Mesendoderm (in vitro differentiated cells): Measurements from ENCODE around the gene AGL.

ENCODE experiments used
- DNase-seq: peaks from one replicate; pipeline ENCODE4 v3.0.0; 2013
- H2AK5ac ChIP-seq: 2 replicates; pipeline ENCODE4 v1.6.1; 2013; ENCODE audit warnings: low read length, inconsistent platforms
- H2BK120ac ChIP-seq: 2 replicates; pipeline ENCODE4 v1.6.1; 2013; ENCODE audit warnings: low read depth, mild to moderate bottlenecking, low read length, moderate library complexity, mixed read lengths
- H2BK15ac ChIP-seq: replicated peaks from 2 replicates; pipeline ENCODE4 v1.6.1; 2013; ENCODE audit warnings: low read depth, mild to moderate bottlenecking, moderate library complexity
- H2BK5ac ChIP-seq: 2 replicates; pipeline ENCODE4 v1.6.1; 2013; ENCODE audit warnings: low read length, inconsistent platforms
- H3K18ac ChIP-seq: 2 replicates; pipeline ENCODE4 v1.6.1; 2013; ENCODE audit warnings: mild to moderate bottlenecking, low read length, mixed read lengths
- H3K23ac ChIP-seq: one replicate; pipeline ENCODE4 v1.6.1; 2013; ENCODE audit warnings: low read length
- H3K27ac ChIP-seq: 2 replicates; pipeline ENCODE4 v1.5.1; 2013; ENCODE audit warnings: low read depth, mild to moderate bottlenecking, inconsistent platforms, low read length, moderate library complexity
- H3K27me3 ChIP-seq: 2 replicates; pipeline ENCODE4 v1.6.1; 2013; ENCODE audit warnings: low read length, control low read depth, mild to moderate bottlenecking, inconsistent platforms; ENCODE audit not compliant: insufficient read depth, poor library complexity
- H3K36me3 ChIP-seq: 2 replicates; pipeline ENCODE4 v1.6.1; 2013; ENCODE audit warnings: low read length, inconsistent platforms; ENCODE audit not compliant: control insufficient read depth, insufficient read depth
- H3K4ac ChIP-seq: one replicate; pipeline ENCODE4 v1.6.1; 2013; ENCODE audit warnings: low read depth, mild to moderate bottlenecking, low read length, moderate library complexity
- H3K4me1 ChIP-seq: 2 replicates; pipeline ENCODE4 v1.6.1; 2013; ENCODE audit warnings: low read depth, low read length, inconsistent platforms; ENCODE audit not compliant: control insufficient read depth
- H3K4me2 ChIP-seq: 2 replicates; pipeline ENCODE4 v1.6.1; 2013; ENCODE audit warnings: low read length
- H3K4me3 ChIP-seq: 2 replicates; pipeline ENCODE4 v1.5.1; 2013; ENCODE audit warnings: mild to moderate bottlenecking, low read length
- H3K56ac ChIP-seq: one replicate; pipeline ENCODE4 v1.6.1; 2013; ENCODE audit warnings: low read length
- H3K79me1 ChIP-seq: 2 replicates; pipeline ENCODE4 v1.6.1; 2013; ENCODE audit warnings: low read length, inconsistent platforms
- H3K79me2 ChIP-seq: 2 replicates; pipeline ENCODE4 v1.6.1; 2013; ENCODE audit warnings: mild to moderate bottlenecking, low read length; ENCODE audit not compliant: control insufficient read depth, insufficient read depth
- H3K9ac ChIP-seq: 2 replicates; pipeline ENCODE4 v1.6.1; 2013; ENCODE audit warnings: low read length, inconsistent platforms
- H4K5ac ChIP-seq: one replicate; pipeline ENCODE4 v1.6.1; 2013; ENCODE audit warnings: low read length
- H4K8ac ChIP-seq: one replicate; pipeline ENCODE4 v1.6.1; 2013; ENCODE audit warnings: low read depth, mild to moderate bottlenecking, control low read depth, low read length, moderate library complexity
- WGBS: extraction: QIAGEN DNeasy Blood & Tissue Kit; methylation state at CpG from one replicate; pipeline ENCODE4 v1.1.7; 2013; ENCODE audit warnings: low lambda C conversion rate, missing lambda C conversion rate; ENCODE audit not compliant: insufficient coverage; ENCODE audit errors: extremely low coverage; 5-methylcytosine and 5-hydroxymethylcytosine counted together

Gene AGL

GRCh38 chr1:99811747-99812146 lies 38.4 kb upstream of the AGL start:
- Histone ChIP-seq H3K9ac (no peak overlapping the region), H2BK15ac (no peak overlapping the region), H3K18ac (no peak overlapping the region), H3K27me3 (no peaks in the 10 kb centered on the region), H3K4me3 (no peak overlapping the region), H3K56ac (no peak overlapping the region), H3K79me2 (no peaks in the 10 kb centered on the region), H2BK120ac (no peak overlapping the region), H3K4me1 (peaks cover 3% of the 10 kb centered on the region), H3K23ac (no peak overlapping the region), H3K36me3 (no peaks in the 10 kb centered on the region), H4K8ac (no peak overlapping the region), H3K79me1 (no peaks in the 10 kb centered on the region), H3K4ac (no peak overlapping the region), H3K4me2 (no peak overlapping the region), H2BK5ac (no peak overlapping the region), H2AK5ac (no peak overlapping the region), H4K5ac (no peak overlapping the region), H3K27ac (no peak overlapping the region)
- no peak for DNase-seq
- no CpG with 5 or more reads among the region's 1 CpG for WGBS

DNA sequence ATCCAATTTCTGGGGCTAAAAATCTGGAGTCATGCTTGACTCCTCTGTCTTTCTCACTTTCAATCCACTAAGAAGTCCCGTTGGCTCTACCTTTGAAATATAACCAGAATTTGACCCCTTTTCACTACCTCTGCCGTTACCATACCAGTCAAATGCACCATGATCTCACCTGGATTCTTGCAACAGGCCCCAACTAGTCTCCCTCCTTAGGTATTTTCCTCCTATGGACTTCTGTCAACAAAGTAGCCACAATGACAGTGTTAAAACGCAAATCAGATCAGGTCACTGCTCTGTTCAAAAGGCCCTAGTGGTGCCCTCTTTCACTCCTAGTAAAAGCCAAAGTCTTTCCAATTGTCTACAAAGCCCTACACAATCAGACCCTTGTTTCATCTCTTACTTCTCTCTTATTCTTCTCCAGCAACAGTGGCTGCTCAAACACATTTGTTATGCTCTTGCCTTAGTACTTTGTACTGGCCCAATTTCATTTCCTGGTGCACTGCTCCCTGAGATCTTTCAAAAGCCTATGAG lies 35.7 kb upstream of the AGL start:
- Histone ChIP-seq H3K79me1 (no peaks in the 10 kb centered on the region), H4K5ac (no peak overlapping the region), H2AK5ac (no peak overlapping the region), H2BK5ac (no peak overlapping the region), H3K27ac (no peak overlapping the region), H3K27me3 (no peaks in the 10 kb centered on the region), H3K4me1 (no peaks in the 10 kb centered on the region), H3K18ac (no peak overlapping the region), H3K36me3 (no peaks in the 10 kb centered on the region), H3K56ac (no peak overlapping the region), H3K79me2 (no peaks in the 10 kb centered on the region), H3K9ac (no peak overlapping the region), H3K4me3 (no peak overlapping the region), H2BK15ac (no peak overlapping the region), H2BK120ac (no peak overlapping the region), H3K4ac (no peak overlapping the region), H4K8ac (no peak overlapping the region), H3K23ac (no peak overlapping the region), H3K4me2 (no peak overlapping the region)
- no CpG with 5 or more reads among the region's 3 CpGs for WGBS
- DNase-seq: no peak

GRCh38 chr1:99816656-99817055 lies 33.5 kb upstream of the AGL start:
- H3K4me2 ChIP-seq: no peak overlapping the region
- no peak overlapping the region for H3K23ac ChIP-seq
- H4K8ac ChIP-seq: no peak overlapping the region
- no peaks in the 10 kb centered on the region for H3K36me3 ChIP-seq
- no peak overlapping the region for H2BK5ac ChIP-seq
- H4K5ac ChIP-seq: no peak overlapping the region
- no peak overlapping the region for H2AK5ac ChIP-seq
- H3K9ac ChIP-seq: no peak overlapping the region
- DNase-seq: no peak
- no peak overlapping the region for H3K4ac ChIP-seq
- no peak overlapping the region for H2BK15ac ChIP-seq
- no peak overlapping the region for H3K4me3 ChIP-seq
- no peaks in the 10 kb centered on the region for H3K79me1 ChIP-seq
- no peak overlapping the region for H3K18ac ChIP-seq
- H3K56ac ChIP-seq: no peak overlapping the region
- no peaks in the 10 kb centered on the region for H3K79me2 ChIP-seq
- no CpG with 5 or more reads among the region's 8 CpGs for WGBS
- H3K27me3 ChIP-seq: no peaks in the 10 kb centered on the region
- no peak overlapping the region for H3K27ac ChIP-seq
- no peaks in the 10 kb centered on the region for H3K4me1 ChIP-seq
- no peak overlapping the region for H2BK120ac ChIP-seq

DNA sequence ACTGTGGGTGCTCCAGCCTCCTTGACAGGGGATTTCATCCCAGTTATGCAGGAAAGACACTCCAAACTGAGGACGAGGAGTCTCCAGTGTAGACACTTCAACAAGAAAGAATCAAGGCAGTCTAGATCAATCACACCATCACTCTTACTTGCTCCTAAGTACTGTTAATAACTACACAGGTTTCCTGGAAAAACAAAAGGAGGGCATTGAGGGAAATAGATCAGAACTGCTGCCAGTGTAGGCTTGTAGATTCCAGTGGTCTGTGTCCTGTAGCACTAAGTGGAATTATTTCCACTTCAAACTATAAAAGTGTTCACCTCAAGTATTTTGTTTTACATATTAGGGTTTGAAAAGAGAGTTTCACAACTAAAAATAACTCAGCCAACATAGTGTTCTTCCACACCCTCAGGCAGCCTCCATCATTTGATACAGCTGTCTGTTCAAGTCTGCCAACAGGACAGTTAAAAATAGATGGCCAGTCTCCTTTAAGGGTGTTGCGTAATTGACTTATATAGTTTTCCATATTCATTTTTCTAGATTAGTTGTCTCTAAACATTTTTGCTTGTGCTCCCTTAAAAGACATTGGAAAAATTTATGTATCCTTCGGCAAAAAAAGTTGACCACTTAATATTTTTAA lies 32.0 kb upstream of the AGL start:
- Histone ChIP-seq H3K79me2 (no peaks in the 10 kb centered on the region), H3K9ac (no peak overlapping the region), H3K4me2 (no peak overlapping the region), H2BK5ac (no peak overlapping the region), H3K56ac (no peak overlapping the region), H2BK120ac (no peak overlapping the region), H3K36me3 (no peaks in the 10 kb centered on the region), H2BK15ac (no peak overlapping the region), H2AK5ac (no peak overlapping the region), H3K18ac (no peak overlapping the region), H4K8ac (no peak overlapping the region), H3K27ac (no peak overlapping the region), H3K4me3 (no peak overlapping the region), H3K4ac (no peak overlapping the region), H4K5ac (no peak overlapping the region), H3K79me1 (no peaks in the 10 kb centered on the region), H3K23ac (no peak overlapping the region), H3K27me3 (no peaks in the 10 kb centered on the region), H3K4me1 (no peaks in the 10 kb centered on the region)
- WGBS: no CpG with 5 or more reads among the region's 3 CpGs
- DNase-seq: no peak

DNA sequence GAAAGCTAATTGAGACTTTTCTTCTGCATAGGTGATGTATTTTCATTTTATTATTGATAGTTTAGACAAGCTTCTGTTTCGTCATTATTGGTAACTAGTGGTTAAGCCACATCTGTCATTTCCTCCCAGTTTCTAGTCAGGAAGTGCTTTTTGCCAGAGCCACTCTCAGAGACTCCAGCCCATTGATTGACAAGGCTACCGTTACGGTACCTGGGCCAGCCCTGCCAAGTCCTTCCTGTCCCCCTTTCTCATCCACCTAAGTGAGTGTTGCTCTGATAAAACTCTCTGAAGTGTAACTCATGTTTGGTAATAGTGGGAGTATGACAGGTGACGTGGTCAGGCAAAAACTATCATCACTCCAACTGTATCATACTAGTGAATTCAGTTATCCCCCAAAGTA lies 29.6 kb upstream of the AGL start:
- Histone ChIP-seq H3K23ac (no peak overlapping the region), H3K27me3 (no peaks in the 10 kb centered on the region), H3K27ac (no peak overlapping the region), H2AK5ac (no peak overlapping the region), H3K79me2 (no peaks in the 10 kb centered on the region), H3K18ac (no peak overlapping the region), H3K56ac (no peak overlapping the region), H3K4me1 (no peaks in the 10 kb centered on the region), H2BK5ac (no peak overlapping the region), H4K5ac (no peak overlapping the region), H3K9ac (no peak overlapping the region), H2BK15ac (no peak overlapping the region), H4K8ac (no peak overlapping the region), H3K4me2 (no peak overlapping the region), H3K36me3 (no peaks in the 10 kb centered on the region), H3K4me3 (no peak overlapping the region), H2BK120ac (no peak overlapping the region), H3K4ac (no peak overlapping the region), H3K79me1 (no peaks in the 10 kb centered on the region)
- no CpG with 5 or more reads among the region's 4 CpGs for WGBS
- DNase-seq: no peak

DNA sequence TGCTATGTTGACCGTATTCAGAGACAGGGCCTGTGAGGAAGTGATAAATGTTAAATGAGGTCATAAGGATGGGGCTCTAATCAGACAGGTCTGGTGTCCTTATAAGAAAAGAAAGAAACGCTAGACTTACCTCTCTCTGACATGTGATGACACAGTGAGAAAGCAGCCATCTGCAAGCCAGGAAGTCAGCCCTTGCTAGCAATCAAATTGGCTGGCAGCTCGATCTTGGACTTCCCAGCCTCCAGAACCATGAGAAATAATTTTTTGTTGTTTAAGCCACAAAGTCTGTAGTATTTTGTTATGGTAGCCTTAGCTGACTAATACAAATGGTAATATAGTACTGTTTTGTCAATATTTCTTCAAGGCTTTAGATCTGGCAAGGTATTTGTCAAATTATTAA lies 25.1 kb upstream of the AGL start:
- Histone ChIP-seq H3K27me3 (no peaks in the 10 kb centered on the region), H2BK120ac (no peak overlapping the region), H4K8ac (no peak overlapping the region), H3K18ac (no peak overlapping the region), H4K5ac (no peak overlapping the region), H3K23ac (no peak overlapping the region), H3K79me1 (no peaks in the 10 kb centered on the region), H2BK5ac (no peak overlapping the region), H3K36me3 (no peaks in the 10 kb centered on the region), H3K56ac (no peak overlapping the region), H3K4me2 (no peak overlapping the region), H2AK5ac (no peak overlapping the region), H3K4me1 (peaks cover 5% of the 10 kb centered on the region), H2BK15ac (no peak overlapping the region), H3K9ac (no peak overlapping the region), H3K27ac (no peak overlapping the region), H3K79me2 (no peaks in the 10 kb centered on the region), H3K4ac (no peak overlapping the region), H3K4me3 (no peak overlapping the region)
- DNase-seq: no peak
- WGBS: no CpG with 5 or more reads among the region's 3 CpGs
